ENCODE data around the gene UBN1. TPM values are rescaled to one million over a fixed set of nuclear protein-coding genes. Genes with fewer than 3 reads are reported as not detected.

Gene UBN1
- total and polyA plus RNA-seq, 2 experiments from 2014 or later, result 21.4 to 33.4 TPM

- H3K27ac ChIP-seq, result no peak overlapping the region
- no peaks in the 10 kb centered on the region for H3K9me3 ChIP-seq (ENCODE audit: low read depth)
- TF ChIP-seq CTCF (IDR thresholded peaks at IDR 0.05; ENCODE audit: low read depth, low read length), result no peak
- no peak for DNase-seq (ENCODE audit: low read depth in 1 of 2, low spot score in 1 of 2)
- H3K4me1 ChIP-seq (ENCODE audit: low read depth), result peaks cover 9% of the 10 kb centered on the region
- H3K36me3 ChIP-seq, result peaks cover 26% of the 10 kb centered on the region
- no peaks in the 10 kb centered on the region for H3K27me3 ChIP-seq
- H3K4me3 ChIP-seq, result no peak overlapping the region
Measured at GRCh38 chr16:4886151-4886550, 38.9 kb downstream of the UBN1 start.

GRCh38 chr16:4888428-4889135 is 41.3 kb downstream of the UBN1 start:
- no peak overlapping the region for H3K27ac ChIP-seq
- H3K9me3 ChIP-seq (ENCODE audit: low read depth), result no peaks in the 10 kb centered on the region
- DNase-seq (ENCODE audit: low read depth in 1 of 2, low spot score in 1 of 2), result no peak
- no peak overlapping the region for H3K4me3 ChIP-seq
- no peak for TF ChIP-seq CTCF (IDR thresholded peaks at IDR 0.05; ENCODE audit: low read depth, low read length)
- no peaks in the 10 kb centered on the region for H3K4me1 ChIP-seq (ENCODE audit: low read depth)
- H3K27me3 ChIP-seq, result no peaks in the 10 kb centered on the region
- H3K36me3 ChIP-seq, result peaks cover 21% of the 10 kb centered on the region

GRCh38 chr16:4890026-4890425 is 42.7 kb downstream of the UBN1 start:
- H3K4me3 ChIP-seq, result no peak overlapping the region
- no peak for TF ChIP-seq CTCF (IDR thresholded peaks at IDR 0.05; ENCODE audit: low read depth, low read length)
- H3K27ac ChIP-seq, result no peak overlapping the region
- no peaks in the 10 kb centered on the region for H3K9me3 ChIP-seq (ENCODE audit: low read depth)
- DNase-seq (ENCODE audit: low read depth in 1 of 2, low spot score in 1 of 2), result no peak
- no peaks in the 10 kb centered on the region for H3K27me3 ChIP-seq
- H3K36me3 ChIP-seq, result peaks cover 13% of the 10 kb centered on the region
- no peaks in the 10 kb centered on the region for H3K4me1 ChIP-seq (ENCODE audit: low read depth)

- Histone ChIP-seq H3K27ac (no peak overlapping the region), H3K27me3 (no peaks in the 10 kb centered on the region), H3K36me3 (peaks cover 10% of the 10 kb centered on the region), H3K4me3 (no peak overlapping the region), H3K9me3 (ENCODE audit: low read depth) (no peaks in the 10 kb centered on the region), H3K4me1 (ENCODE audit: low read depth) (no peaks in the 10 kb centered on the region)
- no peak for TF ChIP-seq CTCF (IDR thresholded peaks at IDR 0.05; ENCODE audit: low read depth, low read length)
- DNase-seq (ENCODE audit: low read depth in 1 of 2, low spot score in 1 of 2), result no peak
Measured at GRCh38 chr16:4890686-4891085, 43.4 kb downstream of the UBN1 start.

GRCh38 chr16:4891097-4891885 is 44.0 kb downstream of the UBN1 start:
- no peak for DNase-seq (ENCODE audit: low read depth in 1 of 2, low spot score in 1 of 2)
- no peak for TF ChIP-seq CTCF (IDR thresholded peaks at IDR 0.05; ENCODE audit: low read depth, low read length)
- H3K9me3 ChIP-seq (ENCODE audit: low read depth), result no peaks in the 10 kb centered on the region
- H3K27ac ChIP-seq, result no peak overlapping the region
- no peak overlapping the region for H3K4me3 ChIP-seq
- peaks cover 9% of the 10 kb centered on the region for H3K36me3 ChIP-seq
- H3K4me1 ChIP-seq (ENCODE audit: low read depth), result no peaks in the 10 kb centered on the region
- no peaks in the 10 kb centered on the region for H3K27me3 ChIP-seq

All from cardiac muscle cell (in vitro differentiated cells and primary cell).